ENCODE data around the gene FAM131A.

FAM131A gene

GRCh38 chr3:184337399-184337714 lies at the start of gene FAM131A:
Gene FAM131A, plus strand, starts transcription at chr3:184337600. Its CDS starts 31 bp downstream, at chr3:184337631.
- peak; percentile 87 for DNase-seq

GRCh38 chr3:184289426-184289938 lies 47.9 kb upstream of the FAM131A start:
- peak; percentile 56 for DNase-seq

GRCh38 chr3:184290331-184290730 lies 47.1 kb upstream of the FAM131A start:
- no peak for DNase-seq

- no peak for DNase-seq
Measured at GRCh38 chr3:184291044-184291737, 46.2 kb upstream of the FAM131A start.

- no peak for DNase-seq
Measured at GRCh38 chr3:184291738-184292445, 45.5 kb upstream of the FAM131A start.

- DNase-seq, result no peak
Measured at GRCh38 chr3:184295771-184296170, 41.6 kb upstream of the FAM131A start.

GRCh38 chr3:184296616-184297015 lies 40.8 kb upstream of the FAM131A start:
- no peak for DNase-seq

GRCh38 chr3:184298759-184299487 lies 38.5 kb upstream of the FAM131A start, which contains the start of gene PSMD2:
Gene PSMD2, plus strand, starts transcription at chr3:184299241. Its CDS starts 26 bp downstream, at chr3:184299267.
- peak; percentile 100 for DNase-seq

GRCh38 chr3:184299488-184300377 lies 37.7 kb upstream of the FAM131A start:
- DNase-seq, result no peak

- no peak for DNase-seq
Measured at GRCh38 chr3:184300378-184300720, 37.1 kb upstream of the FAM131A start.

- DNase-seq, result no peak
Measured at GRCh38 chr3:184305577-184305976, 31.8 kb upstream of the FAM131A start.

GRCh38 chr3:184306341-184306972 lies 30.9 kb upstream of the FAM131A start:
- no peak for DNase-seq

- no peak for DNase-seq
Measured at GRCh38 chr3:184307915-184308314, 29.5 kb upstream of the FAM131A start.

- DNase-seq, result no peak
Measured at GRCh38 chr3:184308744-184309143, 28.7 kb upstream of the FAM131A start.

GRCh38 chr3:184311633-184312032 lies 25.8 kb upstream of the FAM131A start:
- DNase-seq, result no peak

- DNase-seq, result peak; percentile 95
Measured at GRCh38 chr3:184314363-184314699, 23.1 kb upstream of the FAM131A start, which contains the start of gene EIF4G1. Gene EIF4G1, plus strand, starts transcription at chr3:184314606. Its CDS starts 1,191 bp downstream, at chr3:184315797.

GRCh38 chr3:184314700-184315542 lies 22.5 kb upstream of the FAM131A start:
- peak; percentile 88 for DNase-seq

GRCh38 chr3:184315543-184315867 lies 21.9 kb upstream of the FAM131A start:
- DNase-seq, result no peak

GRCh38 chr3:184315871-184316661 lies 21.3 kb upstream of the FAM131A start:
- DNase-seq, result no peak

- DNase-seq, result no peak
Measured at GRCh38 chr3:184316792-184317191, 20.6 kb upstream of the FAM131A start.
